GM18526 (cell line): ENCODE results near the gene NUDT16L1.

Experiments used
- POLR2A ChIP-seq: IDR thresholded peaks from 3 replicates; pipeline ENCODE4 v1.6.1; 2011; ENCODE audit not compliant: insufficient read length; ENCODE audit errors: extremely low read depth

NUDT16L1 gene

GRCh38 chr16:4659363-4660353 is 33.7 kb upstream of the NUDT16L1 start:
- no peak for TF ChIP-seq POLR2A

DNA sequence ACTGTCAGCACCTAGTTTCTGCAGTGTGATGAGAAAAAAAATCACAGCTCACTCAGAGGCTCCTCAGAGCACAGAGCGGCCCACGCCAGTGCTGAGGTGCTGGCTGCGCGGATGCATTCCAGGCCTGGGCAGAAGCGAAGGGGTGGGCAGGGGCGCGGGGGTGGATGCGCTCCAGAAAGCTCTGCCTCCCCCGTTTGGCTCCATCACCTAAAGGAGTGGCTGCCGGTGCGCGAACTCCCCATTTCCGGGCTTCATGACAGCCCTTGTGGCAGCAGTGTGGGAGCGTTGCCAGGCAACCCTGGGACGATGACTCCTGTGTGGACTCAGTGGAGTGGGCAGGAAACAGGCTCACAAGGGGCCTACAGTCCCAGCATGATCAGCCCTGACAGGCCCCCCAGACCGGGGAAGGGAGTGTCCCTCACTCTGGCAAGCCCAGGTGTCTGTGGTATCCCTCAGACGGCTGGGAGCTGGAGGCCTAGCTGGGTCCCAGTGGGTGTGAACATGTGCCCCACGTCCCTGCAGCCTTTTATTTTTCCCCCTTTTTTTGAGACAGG is 32.8 kb upstream of the NUDT16L1 start:
- no peak for TF ChIP-seq POLR2A

DNA sequence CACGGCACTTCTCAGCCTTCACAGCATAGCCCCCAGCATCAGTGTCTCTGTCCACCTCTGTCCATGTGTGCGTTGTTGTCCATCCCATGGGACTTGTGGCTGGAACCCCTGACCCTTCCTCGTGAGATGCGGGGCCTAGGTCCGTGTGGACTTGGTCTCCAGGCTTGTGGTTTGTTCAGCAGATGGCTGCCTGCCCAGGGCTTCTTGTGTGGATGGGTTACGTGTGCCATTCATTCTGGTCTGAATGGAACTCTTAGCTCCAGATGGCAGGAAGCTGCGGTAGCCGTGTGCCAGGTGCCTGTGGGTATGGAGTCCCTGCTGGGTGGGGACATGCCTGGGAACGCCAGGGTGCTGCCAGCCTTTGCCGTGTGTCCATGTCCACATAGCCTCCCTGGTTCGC is 31.7 kb upstream of the NUDT16L1 start:
- TF ChIP-seq POLR2A: no peak

DNA sequence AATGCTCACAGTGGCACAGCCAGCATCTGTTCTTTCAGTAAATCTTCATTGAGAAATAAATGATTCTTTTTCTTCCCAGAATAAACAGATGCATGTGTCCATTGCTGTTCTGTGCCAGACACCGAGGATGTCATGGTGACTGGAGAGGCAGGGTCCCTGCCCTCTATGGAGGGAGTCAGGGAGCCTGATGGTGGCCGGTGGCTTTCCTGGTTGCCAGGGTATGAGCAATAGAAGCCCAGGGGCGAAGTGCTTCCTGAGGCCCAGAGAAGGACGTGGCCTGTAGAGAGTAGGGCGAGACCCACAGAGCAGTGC is 29.9 kb upstream of the NUDT16L1 start:
- no peak for TF ChIP-seq POLR2A

DNA sequence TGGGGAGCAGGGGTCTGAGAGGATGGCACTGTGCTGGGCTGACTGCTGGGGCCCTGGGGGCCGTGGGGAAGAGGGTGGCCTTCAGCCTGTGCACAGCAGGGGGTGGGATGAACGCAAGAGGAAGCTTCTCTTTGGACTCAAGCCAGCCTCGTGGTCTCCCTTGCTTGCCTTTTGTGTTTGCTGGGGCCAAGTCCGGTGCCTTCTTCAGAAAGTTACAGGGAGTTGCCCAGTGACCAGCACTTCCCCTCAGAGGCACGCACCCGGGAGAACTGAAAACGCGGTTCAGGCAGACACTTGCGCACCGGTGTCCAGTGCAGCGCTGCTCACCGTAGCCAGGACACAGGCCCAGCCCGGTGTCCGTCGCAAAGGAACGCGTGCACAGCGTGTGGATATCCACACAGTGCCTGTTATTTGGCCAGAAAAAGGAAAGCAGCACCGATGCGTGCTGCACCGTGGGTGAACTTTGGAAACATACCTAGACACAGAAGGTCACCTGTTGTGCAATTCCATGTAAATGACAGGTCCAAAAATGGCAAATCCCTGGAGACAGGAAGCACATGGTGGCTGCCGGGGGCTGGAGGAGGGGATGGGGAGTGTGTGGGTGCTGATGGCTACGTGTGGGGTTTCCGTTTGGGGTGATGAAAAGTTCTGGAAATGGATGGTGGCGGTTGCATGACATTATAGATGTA is 29.4 kb upstream of the NUDT16L1 start:
- TF ChIP-seq POLR2A: no peak

GRCh38 chr16:4664538-4665418 is 28.6 kb upstream of the NUDT16L1 start:
- no peak for TF ChIP-seq POLR2A

- TF ChIP-seq POLR2A: no peak
Measured at GRCh38 chr16:4666537-4667202, 26.7 kb upstream of the NUDT16L1 start.

- TF ChIP-seq POLR2A: no peak
Measured at GRCh38 chr16:4667203-4667963, 26.0 kb upstream of the NUDT16L1 start.

GRCh38 chr16:4668313-4668960 is 24.9 kb upstream of the NUDT16L1 start:
- no peak for TF ChIP-seq POLR2A

DNA sequence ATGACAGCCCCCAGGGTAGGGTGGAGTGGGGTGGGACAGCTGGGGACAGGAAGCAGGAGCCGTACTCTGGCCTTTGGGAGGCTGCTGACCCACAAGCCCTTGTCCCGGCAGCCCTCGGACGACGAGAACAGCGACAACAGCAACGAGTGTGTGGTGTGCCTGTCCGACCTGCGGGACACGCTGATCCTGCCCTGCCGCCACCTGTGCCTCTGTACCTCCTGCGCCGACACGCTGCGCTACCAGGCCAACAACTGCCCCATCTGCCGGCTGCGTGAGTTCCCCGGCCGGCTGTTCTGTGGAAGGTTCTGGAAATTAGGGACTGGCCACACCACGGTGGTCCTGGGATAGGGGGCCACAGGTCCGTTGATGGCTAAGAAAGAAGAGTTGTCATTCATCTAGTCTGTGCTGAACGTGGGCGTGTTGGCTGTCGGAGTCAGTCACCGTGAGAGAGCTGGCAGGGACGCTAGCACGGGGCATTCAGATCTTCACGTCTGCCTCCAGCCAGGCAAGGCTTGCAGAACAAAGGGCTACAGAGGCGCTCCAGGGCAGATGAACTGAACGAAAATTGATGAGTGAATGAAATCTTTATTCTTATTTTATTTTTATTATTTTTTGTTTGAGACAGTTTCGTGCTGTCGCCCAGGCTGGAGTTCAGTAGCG is 19.8 kb upstream of the NUDT16L1 start:
- TF ChIP-seq POLR2A: no peak

- no peak for TF ChIP-seq POLR2A
Measured at GRCh38 chr16:4674926-4675530, 18.3 kb upstream of the NUDT16L1 start.
